GM12878 (cell line): ENCODE data around the gene CHMP4A. TPM values are rescaled to one million over a fixed set of nuclear protein-coding genes. Genes with fewer than 3 reads are reported as not detected.

Experiments
- ATAC-seq: fragments of 200-7000 bp; cut with Tn5 transposase; 3 replicates; pipeline ENCODE4 v1.9.1; 2020; ENCODE audit warnings: mild to moderate bottlenecking, moderate library complexity
- BruUV-seq: library from RNA; stranded (reverse); fragments of 400-500 nt; replicated peaks from 2 replicates; lab custom pipeline; 2021; lab: Mats Ljungman, UMichigan
- CTCF ChIA-PET: fragments of 300-600 bp; sonication (Branson Sonifier 250); formaldehyde crosslinking; extraction: SDS; loops from one replicate; lab custom pipeline; 2021; ENCODE audit warnings: inconsistent platforms; lab: Yijun Ruan, JAX
- POLR2A ChIA-PET: fragments of 350-600 bp; formaldehyde crosslinking; extraction: SDS; loops from one replicate; lab custom pipeline; 2021; ENCODE audit warnings: inconsistent platforms; lab: Charles Lee
- RAD21 ChIA-PET: fragments of 300-600 bp; sonication (Branson Sonifier 250); formaldehyde crosslinking; loops from one replicate; lab custom pipeline; 2023; ENCODE audit warnings: antibody characterized with exemption; ENCODE audit not compliant: unreplicated experiment; lab: Charles Lee
- SMC1A ChIA-PET: fragments of 300-600 bp; sonication (Branson Sonifier 250); formaldehyde crosslinking; loops from one replicate; lab custom pipeline; 2023; ENCODE audit not compliant: unreplicated experiment, uncharacterized antibody; lab: Charles Lee
- DNase-seq: peaks from one replicate; pipeline ENCODE4 v3.0.0-alpha.2; 2011; ENCODE audit warnings: low read depth, low spot score
- FAIRE-seq: peaks from 3 replicates; lab custom pipeline; 2011; peaks lifted over from hg19 to GRCh38; lab: Jason Lieb, UNC
- H2AFZ ChIP-seq: 2 replicates; pipeline ENCODE4 v1.6.0; 2011; ENCODE audit warnings: low read depth, low read length, control low read depth; ENCODE audit not compliant: control insufficient read depth
- H3K27ac ChIP-seq: 2 replicates; pipeline ENCODE4 v1.5.1; 2011; ENCODE audit warnings: control low read depth; ENCODE audit not compliant: control insufficient read depth, insufficient read depth
- H3K27me3 ChIP-seq, 2 experiments: replicated peaks in 1 of 2; 2 replicates each; pipeline versions ENCODE4 v1.6.0 to v1.6.1; 2011; ENCODE audit warnings: low read length in 1 of 2; ENCODE audit not compliant: control insufficient read depth in 2 of 2, insufficient read depth in 2 of 2
- H3K36me3 ChIP-seq, 2 experiments: 2 replicates each; pipeline ENCODE4 v1.5.1; 2011; ENCODE audit warnings: low read length in 1 of 2; ENCODE audit not compliant: control insufficient read depth in 2 of 2, insufficient read depth in 2 of 2
- H3K4me1 ChIP-seq: 2 replicates; pipeline ENCODE4 v1.6.1; 2011; ENCODE audit warnings: mild to moderate bottlenecking, low read length, moderate library complexity, mixed read lengths; ENCODE audit not compliant: control insufficient read depth, insufficient read depth
- H3K4me2 ChIP-seq: 2 replicates; pipeline ENCODE4 v1.6.0; 2011; ENCODE audit warnings: control low read depth; ENCODE audit not compliant: control insufficient read depth, insufficient read depth
- H3K4me3 ChIP-seq: fragments of 200-600 bp; sonication (generic); 2 replicates; pipeline ENCODE4 v1.5.1; 2016
- H3K79me2 ChIP-seq: 2 replicates; pipeline ENCODE4 v1.6.0; 2011; ENCODE audit warnings: low read length; ENCODE audit not compliant: control insufficient read depth, insufficient read depth
- H3K9ac ChIP-seq: 2 replicates; pipeline ENCODE4 v1.8.0; 2011; ENCODE audit warnings: low read length, control low read depth, mixed read lengths; ENCODE audit not compliant: control insufficient read depth, insufficient read depth
- H3K9me3 ChIP-seq: replicated peaks from 3 replicates; pipeline ENCODE4 v1.5.1; 2011; ENCODE audit warnings: mild to moderate bottlenecking, low read length; ENCODE audit not compliant: control insufficient read depth, insufficient read depth
- H4K20me1 ChIP-seq: 2 replicates; pipeline ENCODE4 v1.6.0; 2011; ENCODE audit not compliant: control insufficient read depth, insufficient read depth
- ESRRA ChIP-seq: IDR thresholded peaks from 2 replicates; pipeline ENCODE4 v1.6.1; 2012; ENCODE audit warnings: mild to moderate bottlenecking, low read length, improper control_type of control experiment
- GATAD2B ChIP-seq: fragments of 450-650 bp; conservative IDR thresholded peaks from 2 replicates; pipeline ENCODE4 v1.6.1; 2017; ENCODE audit warnings: low read depth, mild to moderate bottlenecking, moderate library complexity
- IKZF2 ChIP-seq, 2 experiments: fragments of 450-650 bp; IDR thresholded peaks; 2 replicates each; pipeline ENCODE4 v1.6.1; 2017; ENCODE audit warnings: mild to moderate bottlenecking in 2 of 2, moderate library complexity in 2 of 2
- MTA2 ChIP-seq: fragments of 450-650 bp; IDR thresholded peaks from 2 replicates; pipeline ENCODE4 v1.6.1; 2016; ENCODE audit warnings: low read depth, mild to moderate bottlenecking, moderate library complexity
- MXI1 ChIP-seq: fragments of 150-350 bp; IDR thresholded peaks from 2 replicates; pipeline ENCODE4 v1.6.1; 2011; ENCODE audit warnings: low read depth, mild to moderate bottlenecking, inconsistent platforms, low read length, improper control_type of control experiment
- POLR2A ChIP-seq: IDR thresholded peaks from 2 replicates; pipeline ENCODE4 v1.6.1; 2011; ENCODE audit warnings: low read depth, mild to moderate bottlenecking, low read length
- POLR2AphosphoS5 ChIP-seq: IDR thresholded peaks from 2 replicates; pipeline ENCODE4 v1.6.1; 2011; ENCODE audit warnings: mild to moderate bottlenecking, low read length, inconsistent platforms
- RCOR1 ChIP-seq: conservative IDR thresholded peaks from 2 replicates; pipeline ENCODE4 v1.6.1; 2012; ENCODE audit warnings: low read depth, low read length, improper control_type of control experiment
- SMAD1 ChIP-seq: fragments of 450-650 bp; IDR thresholded peaks from 2 replicates; pipeline ENCODE4 v1.6.1; 2018; ENCODE audit warnings: mild to moderate bottlenecking, low read depth; ENCODE audit not compliant: partially characterized antibody
- SMAD5 ChIP-seq: IDR thresholded peaks from 2 replicates; pipeline ENCODE4 v1.6.1; 2016; ENCODE audit warnings: antibody characterized with exemption, low read depth
- TAF1 ChIP-seq: IDR thresholded peaks from 2 replicates; pipeline ENCODE4 v1.6.1; 2011; ENCODE audit warnings: mild to moderate bottlenecking, low read depth, low read length, borderline replicate concordance
- WGBS: methylation state at CpG from one replicate; pipeline ENCODE4 v1.1.6; 2016; ENCODE audit warnings: low lambda C conversion rate; ENCODE audit not compliant: insufficient replicate concordance, insufficient coverage; ENCODE audit errors: missing lambda C conversion rate; 5-methylcytosine and 5-hydroxymethylcytosine counted together
- in situ Hi-C: fragments of 300-500 bp; cut with MboI; formaldehyde crosslinking; loops from 9 replicates; pipeline ENCODE4 v1.14.3; 2018; ENCODE audit warnings: mixed read lengths
- intact Hi-C: fragments of 100-400 bp; cut with micrococcal nuclease; formaldehyde crosslinking; loops from one replicate; pipeline ENCODE4 v1.14.2; 2022; ENCODE audit not compliant: unreplicated experiment
- polyA plus RNA-seq, 11 experiments: library from polyadenylated mRNA; depleted of rRNA in 4 of 11; unstranded in 6 of 11; stranded (reverse) in 5 of 11; fragments of >200 nt; fragmentation: Nextera tagmentation in 4 of 11; fragmentation: Illumina TruSeq in 1 of 11; extraction: Ambion mirVana in 4 of 11; extraction: Trizol in 1 of 11; gene quantifications; 1 replicate in 1 of 11; 2 replicates in 10 of 11; pipeline versions ENCODE4 v1.2.1 to v1.2.3, GENCODE V29; 2011 to 2016; ENCODE audit warnings: inconsistent platforms in 2 of 11, missing spikeins in 2 of 11, low read depth in 1 of 11
- total RNA-seq, 4 experiments: library from RNA; depleted of rRNA in 3 of 4; stranded (reverse); fragments of >200 nt in 3 of 4; fragmentation: Illumina TruSeq in 1 of 4; extraction: Trizol in 1 of 4; gene quantifications; 2 replicates each; pipeline versions ENCODE4 v1.2.1 to v1.2.3, GENCODE V29; 2013 to 2021

CHMP4A gene
- total and polyA plus RNA-seq, 10 of the 15 experiments (the other 5 are each of a cell fraction or from before 2014, with no cell fraction given), result 35.5 to 151 (median 84.7) TPM

GRCh38 chr14:24167469-24168114 is 45.7 kb downstream of the CHMP4A start:
- DNase-seq (no peak), FAIRE-seq (no peak), ATAC-seq (no peak)
- Histone ChIP-seq H3K4me2 (no peak overlapping the region), H3K79me2 (peaks cover 31% of the 10 kb centered on the region), H3K4me3 (no peak overlapping the region), H3K9me3 (no peaks in the 10 kb centered on the region), H3K4me1 (peaks cover 28% of the 10 kb centered on the region), H4K20me1 (no peaks in the 10 kb centered on the region), H3K27me3 (no peaks in the 10 kb centered on the region), H3K9ac (no peak overlapping the region), H3K27ac (no peak overlapping the region), H2AFZ (no peak overlapping the region), H3K36me3 (peaks cover 30 to 49% of the 10 kb centered on the region in 2 experiments)
- in situ Hi-C loops (no loop called here), intact Hi-C loops (no loop called here)
- RAD21 ChIA-PET, result no interaction called here
- no TSS peak for BruUV-seq
- CTCF ChIA-PET, result no interaction called here
- 98% methylated on average over 3 of the region's 3 CpGs for WGBS
- no peak for TF ChIP-seq IKZF2 (IDR thresholded peaks at IDR 0.05)
- peak; percentile 77 for TF ChIP-seq POLR2AphosphoS5
- TF ChIP-seq SMAD5, result peak; percentile 80
- TF ChIP-seq TAF1, result no peak
- peak; percentile 76 for TF ChIP-seq POLR2A
- SMC1A ChIA-PET, result no interaction called here
- POLR2A ChIA-PET, result interaction anchor here (1.1 kb wide), 1 partner anchor 28 kb away, joined by 3 read pairs; the partner anchor contains the start of gene TM9SF1

DNA sequence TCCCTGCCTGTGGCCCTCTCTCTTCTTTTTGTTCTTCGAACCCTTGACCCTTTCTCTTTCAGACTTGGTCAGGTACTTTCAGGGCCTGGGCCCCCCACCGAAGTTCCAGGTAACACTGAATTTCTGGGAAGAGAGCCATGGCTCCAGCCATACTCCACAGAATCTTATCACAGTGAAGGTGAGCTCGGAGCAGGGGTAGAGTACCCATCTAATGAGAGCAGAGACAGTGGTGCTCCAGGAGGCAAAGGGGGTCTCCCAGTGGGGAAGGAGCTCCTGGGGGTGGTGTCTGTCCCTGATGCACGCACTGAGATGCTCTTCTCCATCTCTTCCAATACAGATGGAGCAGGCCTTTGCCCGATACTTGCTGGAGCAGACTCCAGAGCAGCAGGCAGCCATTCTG is 47.5 kb downstream of the CHMP4A start:
- peaks cover 29% of the 10 kb centered on the region for H3K4me1 ChIP-seq
- POLR2A ChIA-PET, result interaction anchor here (1.0 kb wide), 1 partner anchor 30 kb away, joined by 3 read pairs; no protein-coding TSS in a partner anchor
- peak overlapping the region; percentile 7; the same call in 1 of the 2 replicates for H3K4me2 ChIP-seq
- no peak for FAIRE-seq
- no peak for DNase-seq
- WGBS, result 96% methylated on average over 4 of the region's 5 CpGs
- H3K4me3 ChIP-seq, result no peak overlapping the region
- peaks cover 43% of the 10 kb centered on the region for H3K79me2 ChIP-seq
- H3K36me3 ChIP-seq, result peaks cover 30 to 49% of the 10 kb centered on the region in 2 experiments
- TF ChIP-seq GATAD2B (no peak), POLR2AphosphoS5 (peak; percentile 61), RCOR1 (no peak), SMAD1 (no peak), ESRRA (no peak), MTA2 (no peak), MXI1 (no peak)
- H3K9ac ChIP-seq, result no peak overlapping the region
- ATAC-seq, result no peak
- RAD21 ChIA-PET, result no interaction called here
- CTCF ChIA-PET, result no interaction called here
- in situ Hi-C loops, result no loop called here
- no peak overlapping the region for H2AFZ ChIP-seq
- H3K27ac ChIP-seq, result no peak overlapping the region
- BruUV-seq, result no TSS peak
- H4K20me1 ChIP-seq, result no peaks in the 10 kb centered on the region
- no peaks in the 10 kb centered on the region for H3K27me3 ChIP-seq
- SMC1A ChIA-PET, result no interaction called here
- intact Hi-C loops, result no loop called here
- H3K9me3 ChIP-seq, result no peaks in the 10 kb centered on the region
